Parathyroid adenoma (tissue), 2 donors: ENCODE data around the gene RAB3A.

ENCODE experiments used
- H2AFZ ChIP-seq: fragments of 300-600 bp; sonication (generic); one replicate; pipeline ENCODE4 v1.7.0; 2017; ENCODE audit warnings: antibody characterized with exemption, mild to moderate bottlenecking
- H3K27ac ChIP-seq: fragments of 300-600 bp; sonication (generic); one replicate; pipeline ENCODE4 v1.7.0; 2017
- H3K27me3 ChIP-seq: fragments of 300-600 bp; sonication (generic); one replicate; pipeline ENCODE4 v1.7.0; 2017; ENCODE audit warnings: low read length; ENCODE audit not compliant: control insufficient read depth, insufficient read depth
- H3K36me3 ChIP-seq: fragments of 300-600 bp; sonication (generic); one replicate; pipeline ENCODE4 v1.7.0; 2017; ENCODE audit warnings: low read length; ENCODE audit not compliant: control insufficient read depth, insufficient read depth
- H3K4me1 ChIP-seq: fragments of 300-600 bp; sonication (generic); one replicate; pipeline ENCODE4 v1.7.0; 2017; ENCODE audit warnings: control low read depth
- H3K4me2 ChIP-seq: fragments of 300-600 bp; sonication (generic); one replicate; pipeline ENCODE4 v1.7.0; 2017; ENCODE audit warnings: low read length
- H3K4me3 ChIP-seq: fragments of 300-600 bp; sonication (generic); one replicate; pipeline ENCODE4 v1.7.0; 2017; ENCODE audit warnings: low read depth, low read length
- H3K79me2 ChIP-seq: fragments of 300-600 bp; sonication (generic); one replicate; pipeline ENCODE4 v1.7.0; 2017; ENCODE audit warnings: control low read depth
- H3K9ac ChIP-seq: fragments of 300-600 bp; sonication (generic); one replicate; pipeline ENCODE4 v1.7.0; 2017; ENCODE audit warnings: mild to moderate bottlenecking
- H3K9me3 ChIP-seq: fragments of 300-600 bp; sonication (generic); one replicate; pipeline ENCODE4 v1.7.0; 2017; ENCODE audit warnings: low read length; ENCODE audit not compliant: control insufficient read depth
- TF ChIP-seq, protein P1 (sequence below): fragments of 300-600 bp; sonication (generic); IDR thresholded peaks from one replicate; pipeline ENCODE4 v1.7.0; 2017; ENCODE audit warnings: antibody characterized with exemption, mild to moderate bottlenecking
- donor health status: primary hyperparathyroidism.

Gene RAB3A

DNA sequence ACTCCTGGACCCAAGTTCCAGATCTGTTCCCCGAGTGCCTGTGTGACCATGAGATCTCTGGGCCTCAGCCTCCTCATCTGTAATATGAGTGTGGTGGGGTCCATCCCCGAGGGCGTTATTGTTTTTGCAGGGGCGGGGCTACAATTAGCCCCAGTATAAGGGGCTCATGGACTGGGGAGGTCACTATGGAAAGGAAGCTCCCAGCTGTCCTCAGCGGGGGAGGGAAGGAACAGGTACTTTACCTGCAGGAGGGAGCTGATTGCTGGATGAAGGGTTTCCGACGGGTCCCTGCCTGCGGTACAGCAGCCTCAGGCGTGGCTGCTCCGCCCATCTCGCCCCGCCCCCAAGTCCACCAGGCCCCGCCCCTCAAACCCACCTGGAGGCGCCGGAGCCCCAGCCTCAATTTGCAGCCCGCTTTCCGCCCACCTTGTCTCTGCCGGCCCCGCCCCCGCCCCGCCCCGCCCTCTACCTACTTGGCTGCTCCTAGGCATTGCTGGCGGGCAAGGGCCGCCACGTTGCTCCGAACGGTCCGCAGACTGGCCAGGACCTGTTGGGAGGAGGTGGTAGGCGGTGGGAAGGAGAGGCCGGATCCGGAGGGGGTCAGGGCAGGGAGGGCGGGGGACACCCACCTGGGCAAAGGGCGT is 16.9 kb upstream of the RAB3A start:
- no peaks in the 10 kb centered on the region for H3K79me2 ChIP-seq
- no peak overlapping the region for H3K4me2 ChIP-seq
- no peaks in the 10 kb centered on the region for H3K36me3 ChIP-seq
- H3K4me1 ChIP-seq = peaks cover 6% of the 10 kb centered on the region
- H3K27me3 ChIP-seq = no peaks in the 10 kb centered on the region
- no peak overlapping the region for H3K9ac ChIP-seq
- H3K27ac ChIP-seq = no peak overlapping the region
- H2AFZ ChIP-seq = no peak overlapping the region
- H3K4me3 ChIP-seq = no peak overlapping the region
- no peaks in the 10 kb centered on the region for H3K9me3 ChIP-seq
- TF ChIP-seq, protein P1, sequence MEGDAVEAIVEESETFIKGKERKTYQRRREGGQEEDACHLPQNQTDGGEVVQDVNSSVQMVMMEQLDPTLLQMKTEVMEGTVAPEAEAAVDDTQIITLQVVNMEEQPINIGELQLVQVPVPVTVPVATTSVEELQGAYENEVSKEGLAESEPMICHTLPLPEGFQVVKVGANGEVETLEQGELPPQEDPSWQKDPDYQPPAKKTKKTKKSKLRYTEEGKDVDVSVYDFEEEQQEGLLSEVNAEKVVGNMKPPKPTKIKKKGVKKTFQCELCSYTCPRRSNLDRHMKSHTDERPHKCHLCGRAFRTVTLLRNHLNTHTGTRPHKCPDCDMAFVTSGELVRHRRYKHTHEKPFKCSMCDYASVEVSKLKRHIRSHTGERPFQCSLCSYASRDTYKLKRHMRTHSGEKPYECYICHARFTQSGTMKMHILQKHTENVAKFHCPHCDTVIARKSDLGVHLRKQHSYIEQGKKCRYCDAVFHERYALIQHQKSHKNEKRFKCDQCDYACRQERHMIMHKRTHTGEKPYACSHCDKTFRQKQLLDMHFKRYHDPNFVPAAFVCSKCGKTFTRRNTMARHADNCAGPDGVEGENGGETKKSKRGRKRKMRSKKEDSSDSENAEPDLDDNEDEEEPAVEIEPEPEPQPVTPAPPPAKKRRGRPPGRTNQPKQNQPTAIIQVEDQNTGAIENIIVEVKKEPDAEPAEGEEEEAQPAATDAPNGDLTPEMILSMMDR = no peak

DNA sequence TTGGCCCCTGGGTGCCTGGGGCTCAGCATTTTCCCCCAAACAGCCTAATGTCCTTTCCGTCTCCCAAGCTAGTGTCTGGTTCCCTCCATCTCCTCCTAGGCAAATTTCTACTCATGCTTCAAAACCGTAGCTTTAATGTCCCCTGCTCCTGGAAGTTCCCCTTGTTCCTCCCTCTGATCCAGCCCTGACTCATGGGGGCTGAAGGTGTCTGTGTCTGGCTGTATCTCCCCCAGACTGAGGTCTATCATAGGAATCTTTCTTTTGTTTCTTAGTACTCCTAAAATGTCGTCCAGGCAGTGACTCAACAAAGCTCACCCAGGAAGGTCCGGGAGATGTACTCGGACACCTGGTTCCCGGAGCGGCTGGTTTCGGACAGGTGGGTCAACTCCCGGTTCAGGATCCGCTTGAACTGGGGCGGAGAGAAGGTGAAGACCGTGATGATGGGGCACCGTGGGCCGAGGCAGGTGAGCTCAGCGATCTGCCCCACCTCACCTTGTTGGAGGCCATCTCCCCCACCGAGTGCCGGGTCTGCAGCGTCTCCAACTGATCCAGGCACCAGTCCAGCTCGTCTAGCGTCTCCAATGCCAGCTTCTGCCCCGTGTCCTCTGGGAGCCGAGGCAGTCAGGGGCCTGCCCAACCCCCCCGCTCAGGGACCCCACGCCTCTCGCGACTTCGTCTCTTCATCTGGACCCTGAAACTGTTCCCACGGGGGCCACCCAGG is 16.2 kb upstream of the RAB3A start:
- Histone ChIP-seq H3K36me3 (no peaks in the 10 kb centered on the region), H3K9ac (no peak overlapping the region), H2AFZ (no peak overlapping the region), H3K27me3 (no peaks in the 10 kb centered on the region), H3K4me3 (no peak overlapping the region), H3K4me1 (peaks cover 6% of the 10 kb centered on the region), H3K27ac (no peak overlapping the region), H3K4me2 (no peak overlapping the region), H3K79me2 (no peaks in the 10 kb centered on the region), H3K9me3 (no peaks in the 10 kb centered on the region)
- TF ChIP-seq, protein P1 = no peak

DNA sequence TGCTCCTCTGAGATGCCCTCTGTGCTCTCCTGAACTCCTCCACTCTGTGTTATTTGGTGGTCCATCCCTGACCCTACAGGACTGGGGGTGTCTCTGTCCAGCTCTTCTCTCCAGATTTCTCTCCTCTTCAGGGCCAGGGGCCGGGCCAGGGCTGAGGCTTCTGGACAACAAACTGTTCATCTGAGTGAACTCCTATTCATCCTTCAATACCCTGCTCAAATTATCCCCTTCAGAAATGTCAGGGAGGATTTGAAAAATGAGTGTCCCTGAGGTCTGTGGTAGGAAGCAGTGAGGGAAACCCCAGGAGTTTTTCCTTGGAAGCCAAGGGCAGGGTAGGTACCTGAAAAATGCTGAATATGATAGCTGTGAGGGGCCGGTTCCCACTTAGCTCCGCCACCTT is 14.8 kb upstream of the RAB3A start:
- no peaks in the 10 kb centered on the region for H3K36me3 ChIP-seq
- no peak overlapping the region for H3K4me3 ChIP-seq
- H3K9me3 ChIP-seq = no peaks in the 10 kb centered on the region
- no peaks in the 10 kb centered on the region for H3K4me1 ChIP-seq
- no peaks in the 10 kb centered on the region for H3K27me3 ChIP-seq
- H3K9ac ChIP-seq = no peak overlapping the region
- no peak overlapping the region for H3K27ac ChIP-seq
- TF ChIP-seq, protein P1 = no peak
- H2AFZ ChIP-seq = no peak overlapping the region
- H3K79me2 ChIP-seq = no peaks in the 10 kb centered on the region
- no peak overlapping the region for H3K4me2 ChIP-seq

DNA sequence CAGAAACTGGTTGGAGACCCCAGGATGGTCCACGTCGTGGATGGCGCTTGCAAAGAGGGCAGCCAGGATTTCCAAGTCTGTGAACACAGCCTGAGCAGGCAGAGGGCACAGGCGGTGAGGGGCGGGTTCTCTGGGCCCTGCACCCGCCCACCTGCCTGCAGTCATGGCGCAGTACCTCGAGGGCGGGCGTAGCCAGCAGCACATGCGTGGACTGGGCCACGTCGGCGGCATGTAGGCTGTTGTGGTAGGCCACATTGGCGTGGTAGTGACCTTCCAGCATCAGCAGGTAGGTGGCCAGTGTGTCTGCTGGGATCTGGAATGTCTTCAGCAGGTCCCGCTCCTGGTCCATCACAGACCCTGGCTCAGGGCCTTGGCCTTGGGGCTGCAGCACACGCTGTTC is 14.3 kb upstream of the RAB3A start:
- H3K36me3 ChIP-seq = no peaks in the 10 kb centered on the region
- H3K27me3 ChIP-seq = no peaks in the 10 kb centered on the region
- TF ChIP-seq, protein P1 = no peak
- H3K79me2 ChIP-seq = no peaks in the 10 kb centered on the region
- H3K9me3 ChIP-seq = no peaks in the 10 kb centered on the region
- H2AFZ ChIP-seq = no peak overlapping the region
- no peak overlapping the region for H3K4me2 ChIP-seq
- H3K9ac ChIP-seq = no peak overlapping the region
- no peak overlapping the region for H3K4me3 ChIP-seq
- H3K4me1 ChIP-seq = no peaks in the 10 kb centered on the region
- H3K27ac ChIP-seq = no peak overlapping the region

DNA sequence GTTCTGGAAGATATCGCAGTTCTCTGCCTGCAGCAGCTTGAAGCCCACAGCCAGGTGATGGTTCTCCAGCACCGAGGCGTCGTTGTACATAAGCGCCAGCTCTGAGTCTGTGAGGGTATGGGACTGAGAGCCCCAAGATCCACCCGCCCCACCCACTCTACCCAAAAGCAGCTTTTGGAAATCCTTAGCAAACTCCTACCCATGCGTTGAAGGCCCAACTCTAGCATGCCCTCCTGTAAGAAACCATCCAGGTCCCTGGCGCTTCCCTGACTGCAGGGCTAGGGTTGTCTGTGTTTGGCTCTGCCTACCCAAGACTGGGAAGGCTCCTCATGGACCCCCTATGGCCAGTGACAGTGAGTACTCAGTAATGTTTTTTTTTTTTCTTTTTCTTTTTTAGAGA is 12.9 kb upstream of the RAB3A start:
- no peaks in the 10 kb centered on the region for H3K27me3 ChIP-seq
- TF ChIP-seq, protein P1 = no peak
- no peaks in the 10 kb centered on the region for H3K9me3 ChIP-seq

More for the DNA sequence above, 12.9 kb upstream of the RAB3A start:
- no peak overlapping the region for H3K9ac ChIP-seq
- no peak overlapping the region for H3K27ac ChIP-seq
- H3K4me3 ChIP-seq = no peak overlapping the region
- H3K36me3 ChIP-seq = no peaks in the 10 kb centered on the region
- H3K79me2 ChIP-seq = no peaks in the 10 kb centered on the region
- no peaks in the 10 kb centered on the region for H3K4me1 ChIP-seq
- H3K4me2 ChIP-seq = no peak overlapping the region
- H2AFZ ChIP-seq = no peak overlapping the region
